ENCODE results near the gene SLC24A4. TPM values are rescaled to one million over a fixed set of nuclear protein-coding genes. Genes with fewer than 3 reads are reported as not detected.

The SLC24A4 gene
- total RNA-seq, 1 donor from 2014 or later = not detected

DNA sequence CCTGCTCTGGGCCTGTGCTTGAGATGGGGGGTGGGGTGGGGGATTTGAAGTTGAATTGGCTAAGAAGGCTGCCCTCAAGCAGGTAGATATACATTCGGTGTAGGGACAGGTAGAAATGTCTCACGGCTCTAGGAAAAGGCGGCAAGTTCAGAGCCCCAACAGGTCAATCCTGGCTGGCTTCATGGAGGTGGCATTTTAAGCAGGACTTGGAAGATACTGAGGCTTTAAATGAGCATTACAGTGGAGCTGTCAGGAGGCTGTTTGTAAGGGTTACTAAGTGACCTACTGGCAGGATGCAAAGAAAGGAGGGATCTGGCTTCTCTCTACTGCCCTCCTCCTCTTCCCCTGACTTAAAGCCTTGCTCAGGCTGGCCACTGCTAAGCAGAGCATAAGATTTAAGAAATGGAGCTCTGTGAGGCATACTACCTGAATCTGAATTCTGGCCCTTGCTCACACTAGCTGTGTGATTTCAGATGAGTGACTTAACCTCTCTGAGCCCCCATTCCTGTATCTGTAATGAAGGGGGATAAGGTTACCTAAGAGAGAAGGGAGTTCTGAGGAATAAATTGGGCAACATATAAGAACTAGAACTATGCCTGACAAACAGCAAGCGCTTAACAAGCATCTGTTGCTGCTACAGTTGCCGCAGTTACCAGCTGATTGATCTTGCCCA, 61.6 kb downstream of the SLC24A4 start:
- DNase-seq (ENCODE audit: low spot score) = no peak
- intact Hi-C loops (cut with micrococcal nuclease) = no loop called here
- H3K27me3 Mint-ChIP-seq (ENCODE audit: insufficient read depth) = no peaks in the 10 kb centered on the region
- H3K36me3 Mint-ChIP-seq (ENCODE audit: low read depth) = no peaks in the 10 kb centered on the region
- no peak overlapping the region for H3K4me3 Mint-ChIP-seq
- no peaks in the 10 kb centered on the region for H3K4me1 Mint-ChIP-seq (ENCODE audit: low read depth)
- no peaks in the 10 kb centered on the region for H3K9me3 Mint-ChIP-seq
- no peak overlapping the region for H3K27ac Mint-ChIP-seq

GRCh38 chr14:92385561-92385960, 62.6 kb downstream of the SLC24A4 start:
- intact Hi-C loops (cut with micrococcal nuclease) = no loop called here
- no peaks in the 10 kb centered on the region for H3K9me3 Mint-ChIP-seq
- H3K27me3 Mint-ChIP-seq (ENCODE audit: insufficient read depth) = no peaks in the 10 kb centered on the region
- no peak overlapping the region for H3K27ac Mint-ChIP-seq
- no peaks in the 10 kb centered on the region for H3K36me3 Mint-ChIP-seq (ENCODE audit: low read depth)
- H3K4me1 Mint-ChIP-seq (ENCODE audit: low read depth) = no peaks in the 10 kb centered on the region
- DNase-seq (ENCODE audit: low spot score) = no peak
- H3K4me3 Mint-ChIP-seq = no peak overlapping the region

DNA sequence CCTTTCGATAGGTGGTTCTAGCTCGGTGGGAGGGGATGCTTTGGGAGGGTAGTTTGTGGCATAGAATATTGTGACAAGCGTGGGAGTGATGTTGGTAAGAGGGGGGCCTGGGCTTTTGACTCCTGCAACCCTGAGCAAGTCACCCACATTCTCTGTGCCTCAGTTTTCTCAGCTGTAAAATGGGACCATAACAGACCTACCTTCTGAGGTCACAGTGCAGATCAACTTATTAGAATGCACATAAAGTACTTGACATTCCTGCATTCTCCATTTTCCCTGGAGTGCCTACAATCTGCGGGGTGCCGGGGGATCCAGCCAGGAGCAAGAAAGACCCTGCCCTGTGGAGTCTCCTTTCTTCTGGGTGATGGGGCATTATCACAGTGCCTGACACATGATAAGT, 63.2 kb downstream of the SLC24A4 start:
- no peaks in the 10 kb centered on the region for H3K9me3 Mint-ChIP-seq
- no peaks in the 10 kb centered on the region for H3K4me1 Mint-ChIP-seq (ENCODE audit: low read depth)
- H3K4me3 Mint-ChIP-seq = no peak overlapping the region
- H3K36me3 Mint-ChIP-seq (ENCODE audit: low read depth) = no peaks in the 10 kb centered on the region
- DNase-seq (ENCODE audit: low spot score) = no peak
- H3K27me3 Mint-ChIP-seq (ENCODE audit: insufficient read depth) = no peaks in the 10 kb centered on the region
- intact Hi-C loops (cut with micrococcal nuclease) = no loop called here
- no peak overlapping the region for H3K27ac Mint-ChIP-seq

- no peak overlapping the region for H3K27ac Mint-ChIP-seq
- DNase-seq (ENCODE audit: low spot score) = no peak
- H3K9me3 Mint-ChIP-seq = no peaks in the 10 kb centered on the region
- H3K36me3 Mint-ChIP-seq (ENCODE audit: low read depth) = no peaks in the 10 kb centered on the region
- intact Hi-C loops (cut with micrococcal nuclease) = no loop called here
- H3K4me3 Mint-ChIP-seq = no peak overlapping the region
- no peaks in the 10 kb centered on the region for H3K4me1 Mint-ChIP-seq (ENCODE audit: low read depth)
- H3K27me3 Mint-ChIP-seq (ENCODE audit: insufficient read depth) = no peaks in the 10 kb centered on the region
Measured at GRCh38 chr14:92386637-92387036, 63.7 kb downstream of the SLC24A4 start.

DNA sequence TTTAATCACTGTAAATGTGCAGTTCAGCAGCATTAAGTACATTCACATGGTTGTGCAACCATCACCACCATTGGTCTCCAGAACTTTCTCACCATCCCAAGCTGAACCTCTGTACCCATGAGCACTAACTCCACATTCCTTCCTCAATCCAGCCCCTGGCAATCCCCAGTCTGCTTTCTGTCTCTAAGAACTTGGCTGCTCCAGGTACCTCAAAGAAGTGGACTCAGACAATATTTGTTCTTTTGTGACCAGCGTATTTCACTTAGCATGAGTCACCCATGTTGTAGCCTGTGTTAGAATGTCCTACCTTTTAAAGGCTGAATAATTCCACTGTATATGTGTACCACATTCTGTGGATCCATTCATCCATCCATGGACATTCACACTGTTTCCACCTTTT, 64.6 kb downstream of the SLC24A4 start:
- intact Hi-C loops (cut with micrococcal nuclease) = no loop called here
- Mint-ChIP-seq H3K9me3 (no peaks in the 10 kb centered on the region), H3K4me1 (ENCODE audit: low read depth) (no peaks in the 10 kb centered on the region), H3K36me3 (ENCODE audit: low read depth) (no peaks in the 10 kb centered on the region), H3K27me3 (ENCODE audit: insufficient read depth) (no peaks in the 10 kb centered on the region), H3K27ac (no peak overlapping the region), H3K4me3 (no peak overlapping the region)
- no peak for DNase-seq (ENCODE audit: low spot score)

- no peak for DNase-seq (ENCODE audit: low spot score)
- no peak overlapping the region for H3K4me3 Mint-ChIP-seq
- H3K4me1 Mint-ChIP-seq (ENCODE audit: low read depth) = no peaks in the 10 kb centered on the region
- intact Hi-C loops (cut with micrococcal nuclease) = no loop called here
- no peaks in the 10 kb centered on the region for H3K36me3 Mint-ChIP-seq (ENCODE audit: low read depth)
- H3K27me3 Mint-ChIP-seq (ENCODE audit: insufficient read depth) = no peaks in the 10 kb centered on the region
- no peak overlapping the region for H3K27ac Mint-ChIP-seq
- no peaks in the 10 kb centered on the region for H3K9me3 Mint-ChIP-seq
Measured at GRCh38 chr14:92389598-92390158, 66.7 kb downstream of the SLC24A4 start.

- Mint-ChIP-seq H3K4me3 (no peak overlapping the region), H3K36me3 (ENCODE audit: low read depth) (no peaks in the 10 kb centered on the region), H3K9me3 (no peaks in the 10 kb centered on the region), H3K27ac (no peak overlapping the region), H3K4me1 (ENCODE audit: low read depth) (no peaks in the 10 kb centered on the region), H3K27me3 (ENCODE audit: insufficient read depth) (peaks cover 2% of the 10 kb centered on the region)
- DNase-seq (ENCODE audit: low spot score) = no peak
- intact Hi-C loops (cut with micrococcal nuclease) = no loop called here
Measured at GRCh38 chr14:92391726-92392125, 68.8 kb downstream of the SLC24A4 start.

DNA sequence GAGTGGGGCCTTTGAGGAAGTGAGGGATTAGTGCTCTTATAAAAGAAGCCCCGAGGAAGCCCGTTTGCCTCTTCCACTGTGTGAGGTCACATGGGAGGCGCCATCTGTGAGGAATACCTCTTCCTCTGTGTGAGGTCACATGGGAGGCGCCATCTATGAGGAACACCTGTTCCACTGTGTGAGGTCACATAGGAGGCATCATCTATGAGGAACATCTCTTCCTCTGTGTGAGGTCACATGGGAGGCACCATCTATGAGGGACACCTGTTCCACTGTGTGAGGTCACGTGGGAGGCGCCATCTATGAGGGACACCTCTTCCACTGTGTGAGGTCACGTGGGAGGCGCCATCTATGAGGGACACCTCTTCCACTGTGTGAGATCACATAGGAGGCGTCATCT, 69.7 kb downstream of the SLC24A4 start:
- no peaks in the 10 kb centered on the region for H3K4me1 Mint-ChIP-seq (ENCODE audit: low read depth)
- intact Hi-C loops (cut with micrococcal nuclease) = no loop called here
- H3K4me3 Mint-ChIP-seq = no peak overlapping the region
- H3K9me3 Mint-ChIP-seq = no peaks in the 10 kb centered on the region
- H3K36me3 Mint-ChIP-seq (ENCODE audit: low read depth) = no peaks in the 10 kb centered on the region
- H3K27ac Mint-ChIP-seq = no peak overlapping the region
- no peak for DNase-seq (ENCODE audit: low spot score)
- H3K27me3 Mint-ChIP-seq (ENCODE audit: insufficient read depth) = peaks cover 8% of the 10 kb centered on the region

DNA sequence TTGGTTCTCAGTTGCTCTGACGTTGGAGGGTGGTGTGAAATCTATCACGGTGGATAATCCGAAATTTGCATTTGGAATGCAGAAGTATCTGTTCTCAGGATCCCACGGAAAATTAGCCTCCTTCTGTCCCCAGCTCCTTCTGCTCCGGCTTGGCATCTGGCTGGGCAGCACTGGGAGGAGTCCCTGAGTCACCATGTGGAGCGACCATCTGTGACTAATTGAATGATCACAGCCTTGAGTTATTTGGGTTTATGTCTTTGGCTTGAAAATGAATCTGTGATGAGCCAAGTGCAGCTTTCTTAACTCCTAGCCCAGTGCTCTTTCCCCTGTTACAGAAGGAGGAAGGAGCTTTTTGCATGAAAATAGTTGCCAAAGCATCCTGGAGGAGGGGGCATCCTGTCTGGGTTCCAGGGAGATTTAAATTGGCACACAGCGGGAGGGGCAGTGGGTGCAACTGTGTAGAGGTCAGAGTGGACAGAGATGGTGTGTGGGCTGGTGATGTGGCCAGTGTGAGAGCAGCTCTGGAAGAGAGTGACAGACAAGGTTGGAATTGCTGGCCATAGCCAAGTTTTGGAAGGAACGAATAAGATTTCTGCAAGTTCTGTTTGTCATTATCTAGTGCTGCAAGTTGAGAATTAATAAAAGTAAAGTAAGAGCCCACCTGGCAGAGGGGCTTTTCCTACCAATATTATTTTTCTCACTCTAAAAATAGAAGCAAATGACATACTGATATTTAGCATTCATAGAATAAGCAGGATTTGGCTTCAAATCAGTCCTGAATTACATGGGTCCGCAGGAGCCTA, 74.4 kb downstream of the SLC24A4 start:
- no peak overlapping the region for H3K4me3 Mint-ChIP-seq
- H3K27ac Mint-ChIP-seq = no peak overlapping the region
- no peaks in the 10 kb centered on the region for H3K4me1 Mint-ChIP-seq (ENCODE audit: low read depth)
- no peaks in the 10 kb centered on the region for H3K9me3 Mint-ChIP-seq
- intact Hi-C loops (cut with micrococcal nuclease) = no loop called here
- no peak for DNase-seq (ENCODE audit: low spot score)
- peaks cover 16% of the 10 kb centered on the region for H3K27me3 Mint-ChIP-seq (ENCODE audit: insufficient read depth)
- no peaks in the 10 kb centered on the region for H3K36me3 Mint-ChIP-seq (ENCODE audit: low read depth)

DNA sequence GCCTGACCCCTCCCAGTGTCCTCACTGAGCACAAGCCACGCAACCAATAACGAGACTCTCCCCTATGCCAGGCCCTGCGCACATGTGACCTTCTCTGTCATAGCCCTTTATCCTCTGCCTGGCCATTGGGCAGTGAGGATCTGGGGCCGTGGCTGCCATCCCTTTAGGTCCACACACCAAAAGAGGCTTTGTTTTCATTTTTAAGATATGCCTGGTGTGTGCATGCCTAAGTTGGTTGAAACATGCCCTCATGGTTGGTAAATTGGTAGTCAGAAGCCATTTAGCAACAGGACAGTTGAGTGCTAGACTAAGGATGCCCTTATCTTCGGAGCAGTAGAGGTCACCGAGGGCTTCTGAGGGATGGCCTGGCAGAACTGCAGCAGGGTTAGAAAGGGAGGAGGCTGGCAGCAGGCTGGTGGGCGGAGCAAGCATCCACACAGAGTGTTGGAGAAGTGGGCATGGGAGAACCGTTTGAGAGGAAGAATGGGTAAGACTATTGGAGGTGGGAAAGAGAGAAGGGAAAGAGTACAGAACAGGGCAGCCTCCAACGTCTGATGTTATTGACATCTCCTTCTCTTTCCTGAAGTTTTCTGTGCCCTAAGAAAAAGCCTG, 75.1 kb downstream of the SLC24A4 start:
- no peak for DNase-seq (ENCODE audit: low spot score)
- H3K36me3 Mint-ChIP-seq (ENCODE audit: low read depth) = no peaks in the 10 kb centered on the region
- H3K27me3 Mint-ChIP-seq (ENCODE audit: insufficient read depth) = peaks cover 18% of the 10 kb centered on the region
- no peak overlapping the region for H3K27ac Mint-ChIP-seq
- H3K4me3 Mint-ChIP-seq = no peak overlapping the region
- intact Hi-C loops (cut with micrococcal nuclease) = no loop called here
- H3K4me1 Mint-ChIP-seq (ENCODE audit: low read depth) = no peaks in the 10 kb centered on the region
- no peaks in the 10 kb centered on the region for H3K9me3 Mint-ChIP-seq

DNA sequence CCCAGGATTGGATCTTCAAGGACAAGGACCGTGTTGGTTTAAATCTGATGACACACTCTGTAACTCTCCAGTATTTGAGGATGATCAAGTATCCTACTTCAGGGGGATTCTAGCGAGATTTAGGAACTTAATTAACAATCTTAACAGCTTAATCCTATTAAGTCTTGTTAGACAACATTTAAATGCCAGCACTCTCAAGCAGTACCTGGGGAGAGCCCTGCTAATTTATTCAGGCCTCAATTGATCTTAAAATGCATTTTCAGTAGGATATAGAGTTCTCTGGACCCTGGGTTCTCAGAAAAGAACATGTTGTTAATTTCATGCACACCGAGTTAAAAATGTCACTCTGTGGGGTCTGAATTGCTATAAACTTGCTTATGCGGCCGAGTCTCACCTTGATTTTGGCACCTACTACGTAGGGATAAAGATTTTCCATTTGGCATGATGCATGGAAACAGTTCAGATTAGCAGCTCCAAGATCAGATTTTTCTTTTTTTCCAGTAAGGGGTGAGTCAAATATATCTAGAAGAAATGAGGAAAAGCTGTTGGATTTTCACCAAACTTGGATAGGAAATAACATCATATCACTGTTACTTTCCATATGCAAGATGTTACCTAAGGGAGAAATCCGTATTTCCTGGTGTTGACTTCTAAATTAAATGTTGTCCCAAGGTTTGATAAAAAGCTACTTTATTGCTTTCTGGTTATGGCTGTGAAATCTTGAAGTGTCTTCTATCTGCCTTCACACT, 76.1 kb downstream of the SLC24A4 start:
- Mint-ChIP-seq H3K27ac (no peak overlapping the region), H3K9me3 (no peaks in the 10 kb centered on the region), H3K27me3 (ENCODE audit: insufficient read depth) (peaks cover 18% of the 10 kb centered on the region), H3K4me3 (no peak overlapping the region), H3K36me3 (ENCODE audit: low read depth) (no peaks in the 10 kb centered on the region), H3K4me1 (ENCODE audit: low read depth) (no peaks in the 10 kb centered on the region)
- intact Hi-C loops (cut with micrococcal nuclease) = no loop called here
- DNase-seq (ENCODE audit: low spot score) = no peak

- H3K4me3 Mint-ChIP-seq = no peak overlapping the region
- no peaks in the 10 kb centered on the region for H3K4me1 Mint-ChIP-seq (ENCODE audit: low read depth)
- peaks cover 18% of the 10 kb centered on the region for H3K27me3 Mint-ChIP-seq (ENCODE audit: insufficient read depth)
- H3K27ac Mint-ChIP-seq = no peak overlapping the region
- intact Hi-C loops (cut with micrococcal nuclease) = no loop called here
- no peak for DNase-seq (ENCODE audit: low spot score)
- H3K9me3 Mint-ChIP-seq = peaks cover 3% of the 10 kb centered on the region
- H3K36me3 Mint-ChIP-seq (ENCODE audit: low read depth) = no peaks in the 10 kb centered on the region
Measured at GRCh38 chr14:92400579-92401444, 77.8 kb downstream of the SLC24A4 start.
